Astrocyte of the spinal cord (primary cell): ENCODE results near the gene SLIT3.

Experiments used
- DNase-seq: peaks from one replicate; pipeline ENCODE4 v3.0.0; 2011; ENCODE audit warnings: low read depth, low spot score
- H3K4me3 ChIP-seq: 2 replicates; pipeline ENCODE4 v1.5.1; 2011; ENCODE audit warnings: low read depth, mild to moderate bottlenecking, low read length, moderate library complexity
- CTCF ChIP-seq: IDR thresholded peaks from 2 replicates; pipeline ENCODE4 v1.5.1; 2012; ENCODE audit warnings: low read depth, mild to moderate bottlenecking, low read length, inconsistent platforms
- in situ Hi-C: cut with HindIII; loops from 2 replicates; pipeline ENCODE4 v1.10.0; 2017; ENCODE audit warnings: low sequenced_read_pairs

SLIT3 gene

GRCh38 chr5:168844016-168844921 lies 456.7 kb downstream of the SLIT3 start:
- H3K4me3 ChIP-seq, result no peak overlapping the region
- in situ Hi-C loops, result no loop called here
- TF ChIP-seq CTCF, result no peak
- no peak for DNase-seq

- in situ Hi-C loops, result no loop called here
- H3K4me3 ChIP-seq, result no peak overlapping the region
- no peak for DNase-seq
- no peak for TF ChIP-seq CTCF
These were observed 457.5 kb downstream of the SLIT3 start for GRCh38 chr5:168843277-168844015.

GRCh38 chr5:168842571-168843205 lies 458.3 kb downstream of the SLIT3 start:
- TF ChIP-seq CTCF, result no peak
- H3K4me3 ChIP-seq, result no peak overlapping the region
- DNase-seq, result no peak
- in situ Hi-C loops, result no loop called here

GRCh38 chr5:168837852-168838251 lies 463.1 kb downstream of the SLIT3 start:
- no peak for TF ChIP-seq CTCF
- DNase-seq, result no peak
- in situ Hi-C loops, result no loop called here
- H3K4me3 ChIP-seq, result no peak overlapping the region

- in situ Hi-C loops, result no loop called here
- no peak for DNase-seq
- H3K4me3 ChIP-seq, result no peak overlapping the region
- TF ChIP-seq CTCF, result no peak
These were observed 464.2 kb downstream of the SLIT3 start for GRCh38 chr5:168836603-168837231.

GRCh38 chr5:168833936-168834335 lies 467.0 kb downstream of the SLIT3 start:
- no peak overlapping the region for H3K4me3 ChIP-seq
- TF ChIP-seq CTCF, result no peak
- DNase-seq, result no peak
- in situ Hi-C loops, result no loop called here
